Stomach (tissue), 4 donors: ENCODE results near the gene DDI2.

ENCODE experiments used
- CTCF ChIP-seq, 7 experiments: fragments of 450-650 bp in 4 of 7; fragments of 200-600 bp in 3 of 7; sonication (generic) in 3 of 7; IDR thresholded peaks; one replicate each; pipeline ENCODE4 v1.5.1; 2016 to 2019; ENCODE audit warnings: antibody characterized with exemption in 7 of 7, control low read depth in 2 of 7, mild to moderate bottlenecking in 1 of 7
- EP300 ChIP-seq: sonication (generic); formaldehyde crosslinking; IDR thresholded peaks from one replicate; pipeline ENCODE4 v1.6.1; 2017; ENCODE audit warnings: antibody characterized with exemption
- POLR2A ChIP-seq, 4 donors: fragments of 450-650 bp; IDR thresholded peaks; one replicate each; pipeline ENCODE4 v1.6.1; 2016; ENCODE audit warnings: antibody characterized with exemption in 4 of 4, control low read depth in 2 of 4, mild to moderate bottlenecking in 1 of 4, moderate library complexity in 1 of 4
- POLR2AphosphoS5 ChIP-seq, 3 donors: sonication (generic); formaldehyde crosslinking; IDR thresholded peaks; one replicate each; pipeline ENCODE4 v1.6.1; 2016; ENCODE audit warnings: antibody characterized with exemption in 3 of 3

DNA sequence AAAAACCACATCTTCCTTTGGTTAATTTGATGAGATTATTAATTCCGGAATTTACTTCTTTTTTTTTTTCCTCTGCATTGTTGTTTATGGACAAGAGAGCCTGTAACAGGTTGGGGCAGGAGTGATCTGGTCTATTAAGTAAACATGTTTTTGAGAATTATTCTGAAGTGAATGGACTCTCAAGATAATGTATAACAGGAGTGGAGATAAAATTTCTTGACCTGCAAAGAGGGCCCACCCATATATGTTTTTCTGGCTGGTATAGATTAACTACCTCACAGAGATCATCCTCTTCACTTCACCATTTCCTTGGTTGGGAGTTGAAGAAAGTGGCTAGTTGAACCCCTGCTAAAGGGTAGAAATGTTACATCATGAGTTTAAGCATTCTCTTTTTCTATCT is 10.7 kb downstream of the DDI2 start:
- TF ChIP-seq EP300 (no peak), CTCF (IDR thresholded peaks at IDR 0.05) (no peak), POLR2AphosphoS5 (IDR thresholded peaks at IDR 0.05) (no peak), POLR2A (IDR thresholded peaks at IDR 0.05) (no peak)
